ENCODE measurements around the gene SERPINH1. TPM values are rescaled to one million over a fixed set of nuclear protein-coding genes. Genes with fewer than 3 reads are reported as not detected.

The SERPINH1 gene
- polyA plus RNA-seq, 3 donors: 54.8 to 299 (median 110) TPM

DNA sequence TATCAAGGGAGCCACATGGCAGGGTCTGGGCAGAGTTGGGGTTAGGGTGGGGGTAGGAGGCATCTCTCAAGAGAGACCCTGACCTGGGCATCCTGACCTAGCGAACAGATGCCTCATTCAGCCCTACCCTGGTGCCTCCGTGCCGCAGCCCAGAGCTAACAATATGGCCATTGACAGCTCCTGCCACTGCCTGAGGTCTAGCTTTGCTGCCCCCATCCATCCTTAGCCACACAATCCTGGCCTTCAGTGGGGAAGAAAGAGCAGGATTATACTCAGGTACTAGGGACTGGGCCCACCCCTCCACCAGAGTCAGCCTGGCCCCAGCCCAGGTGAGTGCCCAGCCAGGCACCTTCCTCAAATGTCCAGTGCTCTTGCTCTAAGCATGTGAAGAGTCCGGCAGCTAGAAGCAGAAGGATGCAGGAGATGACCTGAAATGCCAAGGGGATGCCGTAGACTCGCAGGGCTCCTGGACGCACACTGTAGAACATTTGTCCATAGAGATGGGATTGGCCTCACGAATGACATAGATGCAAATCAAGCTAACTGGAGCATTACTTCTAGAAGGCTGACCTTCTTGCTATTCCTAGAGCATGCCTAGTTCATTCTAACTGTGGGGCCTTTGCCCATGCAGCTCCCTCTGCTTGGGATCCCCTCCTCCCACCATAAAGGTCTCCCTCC lies 13.3 kb upstream of the SERPINH1 start:
- no peak overlapping the region for H3K27ac ChIP-seq (ENCODE audit: low read depth, low read length)
- WGBS, 3 donors: 93 to 98% (median 96%) methylated on average over 8 of the region's 8 CpGs

- 92 to 97% (median 92%) methylated on average over 5 of the region's 5 CpGs for WGBS, 3 donors
- H3K27ac ChIP-seq (ENCODE audit: low read depth, low read length): no peak overlapping the region
Observed at GRCh38 chr11:75549370-75549958, 12.6 kb upstream of the SERPINH1 start.

DNA sequence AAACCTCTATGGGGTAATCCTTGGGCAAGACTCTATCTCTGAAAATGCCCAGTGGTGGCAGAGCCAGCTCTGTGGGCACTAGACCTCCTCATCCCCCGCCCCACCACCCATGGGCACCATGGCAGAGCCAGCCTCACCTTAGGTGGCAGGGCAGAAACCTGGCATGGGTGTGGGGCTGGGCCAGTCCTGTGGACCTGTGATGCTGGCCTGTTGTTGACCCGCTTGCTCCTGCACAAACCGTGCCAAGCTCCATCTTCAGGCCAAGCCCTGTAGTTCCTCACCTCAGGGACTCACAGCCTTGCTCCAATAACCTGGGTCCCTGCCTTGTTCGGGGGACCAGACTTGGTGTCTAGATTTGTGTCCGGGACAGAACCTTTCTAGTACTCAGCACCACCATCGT lies 8.9 kb upstream of the SERPINH1 start:
- WGBS, 3 donors: 84 to 93% (median 85%) methylated on average over 6 of the region's 6 CpGs
- H3K27ac ChIP-seq (ENCODE audit: low read depth, low read length): no peak overlapping the region

- H3K27ac ChIP-seq (ENCODE audit: low read depth, low read length): peak overlapping the region; percentile 41
- 28 to 54% (median 41%) methylated on average over 1 of the region's 1 CpG for WGBS, 3 donors
Observed at GRCh38 chr11:75553889-75554257, 8.2 kb upstream of the SERPINH1 start.

- peak overlapping the region; percentile 41 for H3K27ac ChIP-seq (ENCODE audit: low read depth, low read length)
- WGBS, 3 donors: 38 to 61% (median 44%) methylated on average over 20 to 21 of the region's 21 CpGs
Observed at GRCh38 chr11:75554258-75555022, 7.6 kb upstream of the SERPINH1 start.

- no peak overlapping the region for H3K27ac ChIP-seq (ENCODE audit: low read depth, low read length)
- 80 to 90% (median 85%) methylated on average over 12 of the region's 12 CpGs for WGBS, 3 donors
Observed at GRCh38 chr11:75555079-75555811, 6.8 kb upstream of the SERPINH1 start.

GRCh38 chr11:75556275-75556674 lies 5.8 kb upstream of the SERPINH1 start:
- H3K27ac ChIP-seq (ENCODE audit: low read depth, low read length): no peak overlapping the region
- WGBS, 3 donors: 63 to 67% (median 65%) methylated on average over 3 of the region's 3 CpGs

DNA sequence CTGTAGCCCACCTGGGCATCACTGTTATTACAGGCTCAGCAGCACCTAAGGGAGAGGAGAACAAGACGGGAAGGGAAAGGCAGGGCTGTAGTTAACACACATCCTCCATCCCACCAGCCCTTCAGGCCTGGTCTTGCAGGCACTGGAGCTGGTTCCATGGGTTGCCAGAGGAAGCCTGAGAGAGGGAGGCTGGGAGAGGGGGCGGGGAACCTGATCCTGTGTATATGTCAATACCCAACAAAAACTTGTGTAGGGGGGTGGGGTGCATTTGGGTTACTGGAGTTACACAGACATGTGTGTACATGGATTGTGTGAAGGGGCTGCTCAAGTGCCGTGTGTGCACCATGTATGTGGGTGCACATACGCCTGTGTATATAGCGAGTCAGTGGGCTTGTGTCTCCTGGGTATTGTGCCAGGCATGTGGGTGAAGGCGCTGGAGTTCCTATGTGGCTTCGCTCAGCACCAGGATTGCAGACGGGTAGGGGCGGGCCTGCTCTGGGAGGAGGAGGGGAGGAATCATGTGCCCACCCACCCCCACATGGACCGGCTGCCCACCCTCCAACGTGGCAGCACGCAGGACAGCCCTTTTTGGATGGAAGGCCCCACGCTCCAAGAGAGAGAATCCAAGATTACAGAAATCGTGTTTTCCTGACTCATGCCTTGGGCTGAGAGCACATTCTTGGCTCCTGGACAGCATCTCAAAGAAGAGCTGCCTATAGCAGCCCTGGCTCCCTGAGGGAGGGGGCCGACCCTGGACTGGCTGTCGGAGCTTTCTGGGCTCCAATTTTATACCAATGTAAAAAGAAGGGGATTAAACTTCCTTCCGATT lies 4.2 kb upstream of the SERPINH1 start:
- peak overlapping the region; percentile 61 for H3K27ac ChIP-seq (ENCODE audit: low read depth, low read length)
- 47 to 72% (median 54%) methylated on average over 17 of the region's 17 CpGs for WGBS, 3 donors

- 26 to 33% (median 32%) methylated on average over 8 of the region's 8 CpGs for WGBS, 3 donors
- H3K27ac ChIP-seq (ENCODE audit: low read depth, low read length): peak overlapping the region; percentile 61
Observed at GRCh38 chr11:75558939-75559843, 2.9 kb upstream of the SERPINH1 start.

DNA sequence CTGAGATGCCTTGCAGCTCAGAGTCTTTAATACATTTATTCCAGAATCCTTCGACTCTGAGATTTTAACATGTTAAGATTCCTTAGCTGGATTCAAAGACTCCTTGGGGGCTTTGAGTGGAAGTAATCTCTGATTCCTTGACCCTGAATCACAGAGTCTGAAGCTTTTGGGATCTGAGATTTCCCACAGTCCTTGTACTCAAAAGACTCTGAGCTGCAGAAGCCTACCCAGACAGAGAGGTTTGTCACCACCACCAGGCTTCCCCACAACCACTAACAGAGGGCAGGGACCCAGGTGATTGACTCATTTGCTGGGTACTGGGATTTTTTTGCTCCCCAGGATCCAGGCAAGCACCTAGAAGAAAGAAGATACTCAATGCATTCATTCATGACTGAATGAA lies 1.4 kb upstream of the SERPINH1 start:
- no peak overlapping the region for H3K27ac ChIP-seq (ENCODE audit: low read depth, low read length)
- 45 to 83% (median 60%) methylated on average over 1 of the region's 1 CpG for WGBS, 3 donors

DNA sequence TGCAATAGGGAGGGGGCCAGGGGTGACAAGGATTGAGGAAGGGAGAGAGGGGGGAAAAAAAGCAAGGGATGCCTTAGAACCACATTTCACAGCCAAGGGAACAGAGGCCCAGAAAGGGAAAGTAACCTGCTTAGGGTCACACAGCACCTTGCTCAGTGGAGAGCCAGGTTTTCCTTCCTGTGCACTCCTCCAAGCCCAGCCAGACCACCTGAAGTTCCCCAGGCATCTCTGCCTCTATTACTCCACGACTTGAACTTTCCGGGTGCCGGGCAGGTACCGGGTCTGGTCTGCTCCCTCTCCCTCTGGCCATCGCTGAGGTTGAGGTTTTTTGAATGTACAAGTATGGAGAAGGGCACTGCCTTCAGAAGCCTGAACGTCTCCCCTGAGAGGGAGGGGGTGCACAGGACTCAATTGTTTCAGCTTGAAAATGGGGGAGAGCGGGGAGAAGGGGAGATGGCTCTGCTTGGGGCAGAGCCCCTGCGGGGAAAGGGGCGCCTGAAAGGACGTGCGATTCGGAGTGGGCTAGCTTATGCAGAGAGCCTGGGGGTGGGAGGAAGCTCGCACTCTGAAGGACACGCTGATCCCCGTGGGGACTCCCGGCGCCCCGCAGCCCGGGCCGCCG lies 516 bp upstream of the SERPINH1 start:
- H3K27ac ChIP-seq (ENCODE audit: low read depth, low read length): peak overlapping the region; percentile 68
- WGBS, 3 donors: 13 to 17% (median 14%) methylated on average over 21 of the region's 21 CpGs

- 4 to 7% (median 6%) methylated on average over 16 of the region's 16 CpGs for WGBS, 3 donors
Observed at GRCh38 chr11:75562836-75563484, 907 bp downstream of the SERPINH1 start.

GRCh38 chr11:75563501-75563977 lies 1.5 kb downstream of the SERPINH1 start:
- peak overlapping the region; percentile 68 for H3K27ac ChIP-seq (ENCODE audit: low read depth, low read length)
- WGBS, 3 donors: 31 to 37% (median 33%) methylated on average over 5 of the region's 5 CpGs

More at GRCh38 chr11:75562836-75563484, 907 bp downstream of the SERPINH1 start:
- peak overlapping the region; percentile 68 for H3K27ac ChIP-seq (ENCODE audit: low read depth, low read length)

DNA sequence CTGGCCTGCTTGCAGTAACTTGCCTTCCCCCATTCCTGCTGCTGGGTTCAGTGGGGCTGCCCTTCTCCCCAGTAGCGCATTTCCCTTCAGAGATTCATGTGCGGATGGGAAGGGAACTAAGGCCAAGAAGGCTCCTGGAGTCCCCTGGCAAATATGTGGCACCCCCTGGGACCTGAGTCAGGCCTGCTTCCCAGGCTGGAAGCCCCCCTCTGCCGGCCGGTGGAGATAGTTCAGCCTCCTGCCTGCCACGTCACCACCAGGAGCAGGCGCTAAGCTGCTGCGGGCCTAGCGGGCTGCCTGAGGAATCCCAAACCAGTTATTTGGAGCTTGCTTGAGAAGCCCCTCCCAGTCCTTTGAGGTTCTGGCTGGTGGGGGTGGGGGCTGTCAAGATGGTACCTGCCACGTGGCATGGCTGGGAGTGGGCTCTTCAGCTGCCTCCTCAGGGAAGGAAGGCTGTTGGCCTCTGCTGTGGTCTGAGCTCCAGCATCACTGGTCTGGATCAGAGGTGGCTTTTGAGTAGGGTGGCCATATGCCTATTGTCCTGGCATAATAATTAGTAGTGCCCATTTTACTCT lies 2.0 kb downstream of the SERPINH1 start:
- peak overlapping the region; percentile 31 for H3K27ac ChIP-seq (ENCODE audit: low read depth, low read length)
- WGBS, 3 donors: 22 to 49% (median 40%) methylated on average over 9 of the region's 9 CpGs

DNA sequence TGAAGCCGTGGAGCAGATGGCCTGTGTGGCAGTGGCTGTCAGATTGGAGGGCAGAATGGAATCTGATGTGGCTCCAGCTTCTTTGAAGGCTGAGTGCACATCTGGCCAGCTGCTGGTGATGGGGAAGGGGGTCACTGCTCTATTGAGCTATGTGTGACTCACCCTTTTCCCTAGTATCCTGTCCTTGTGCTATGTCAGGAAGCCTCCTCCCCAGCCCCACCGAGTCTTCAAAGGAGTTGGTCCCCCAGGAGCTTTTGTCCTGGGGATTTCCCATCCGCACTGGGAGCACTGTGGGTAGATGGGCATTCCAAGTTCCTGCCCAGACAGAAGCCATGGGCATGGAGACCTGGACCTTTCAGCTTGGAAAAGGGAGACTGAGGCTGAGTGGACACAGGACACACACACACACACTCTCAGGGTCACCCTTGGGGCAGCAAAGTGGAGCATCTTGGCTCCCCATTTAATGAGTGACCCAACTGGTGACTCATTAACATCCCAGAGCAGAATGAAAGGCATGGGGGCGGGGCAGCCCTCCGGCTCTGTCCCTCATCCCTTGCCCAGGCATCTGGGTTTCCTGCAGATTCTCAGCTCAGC lies 3.3 kb downstream of the SERPINH1 start:
- 33 to 51% (median 40%) methylated on average over 5 of the region's 5 CpGs for WGBS, 3 donors

More for the DNA sequence above, 3.3 kb downstream of the SERPINH1 start:
- H3K27ac ChIP-seq (ENCODE audit: low read depth, low read length): no peak overlapping the region

Data from adipose tissue (tissue), 3 donors.